HL-60/S4 treated with phorbol 12-myristate 13-acetate at 8.2 ng/mL for 4 days and 3 days (cell line): ENCODE results near the gene EXD3.
"Not testable (repeated sequence)": the region's sequence is repeated elsewhere in the genome, so short reads cannot be mapped to it uniquely, and the experiment has no call there.

ENCODE experiments used
- in situ Hi-C: fragments of 300-500 bp; cut with MboI; formaldehyde crosslinking; loops from 2 replicates; pipeline ENCODE4 v1.15.0; 2022; ENCODE audit warnings: low sequenced_read_pairs

The EXD3 gene

GRCh38 chr9:137422604-137423513, at the start of gene EXD3, which contains the start of gene NOXA1:
Gene EXD3, minus strand, starts transcription at chr9:137423162. Its CDS starts 27,805 bp downstream, at chr9:137395357.
Gene NOXA1, plus strand, starts transcription at chr9:137423393. Its CDS starts 137 bp downstream, at chr9:137423530.
- in situ Hi-C loops: no loop called here

- in situ Hi-C loops: no loop called here
Observed at GRCh38 chr9:137470785-137471184, 47.8 kb upstream of the EXD3 start.

GRCh38 chr9:137467896-137468295, 44.9 kb upstream of the EXD3 start:
- in situ Hi-C loops: no loop called here

- in situ Hi-C loops: no loop called here
Observed at GRCh38 chr9:137467161-137467581, 44.2 kb upstream of the EXD3 start.

- in situ Hi-C loops: not testable (repeated sequence)
Observed at GRCh38 chr9:137466389-137467085, 43.6 kb upstream of the EXD3 start.

GRCh38 chr9:137465720-137466388, 42.9 kb upstream of the EXD3 start:
- in situ Hi-C loops: no loop called here

GRCh38 chr9:137465000-137465719, 42.2 kb upstream of the EXD3 start:
- in situ Hi-C loops: no loop called here

GRCh38 chr9:137464291-137464999, 41.5 kb upstream of the EXD3 start:
- in situ Hi-C loops: no loop called here

GRCh38 chr9:137463931-137464290, 40.9 kb upstream of the EXD3 start:
- in situ Hi-C loops: no loop called here

GRCh38 chr9:137462986-137463930, 40.3 kb upstream of the EXD3 start:
- in situ Hi-C loops: no loop called here

- in situ Hi-C loops: no loop called here
Observed at GRCh38 chr9:137462396-137462985, 39.5 kb upstream of the EXD3 start.

- in situ Hi-C loops: no loop called here
Observed at GRCh38 chr9:137461663-137462395, 38.9 kb upstream of the EXD3 start.

- in situ Hi-C loops: no loop called here
Observed at GRCh38 chr9:137461316-137461662, 38.3 kb upstream of the EXD3 start.

GRCh38 chr9:137460363-137461315, 37.7 kb upstream of the EXD3 start:
- in situ Hi-C loops: no loop called here

- in situ Hi-C loops: no loop called here
Observed at GRCh38 chr9:137459601-137460362, 36.8 kb upstream of the EXD3 start.

- in situ Hi-C loops: no loop called here
Observed at GRCh38 chr9:137459152-137459600, 36.2 kb upstream of the EXD3 start, which contains the start of gene NSMF. Gene NSMF, minus strand, starts transcription at chr9:137459334. Its CDS starts 232 bp downstream, at chr9:137459102.
